NCI-H446 (cell line): Measurements from ENCODE around the gene FAM117B.

Experiments used
- DNase-seq, 2 experiments: peaks; one replicate each; lab custom pipeline; 2025; lab: John Stamatoyannopoulos, UW

The FAM117B gene

GRCh38 chr2:202815548-202816360 is 181.0 kb downstream of the FAM117B start:
- no peak for DNase-seq

GRCh38 chr2:202817771-202818170 is 183.0 kb downstream of the FAM117B start:
- no peak for DNase-seq

GRCh38 chr2:202818321-202818720 is 183.6 kb downstream of the FAM117B start:
- no peak for DNase-seq
